Measurements from ENCODE around the gene SIMC1.
"Not testable (repeated sequence)": the region's sequence is repeated elsewhere in the genome, so short reads cannot be mapped to it uniquely, and the experiment has no call there.

Gene SIMC1

DNA sequence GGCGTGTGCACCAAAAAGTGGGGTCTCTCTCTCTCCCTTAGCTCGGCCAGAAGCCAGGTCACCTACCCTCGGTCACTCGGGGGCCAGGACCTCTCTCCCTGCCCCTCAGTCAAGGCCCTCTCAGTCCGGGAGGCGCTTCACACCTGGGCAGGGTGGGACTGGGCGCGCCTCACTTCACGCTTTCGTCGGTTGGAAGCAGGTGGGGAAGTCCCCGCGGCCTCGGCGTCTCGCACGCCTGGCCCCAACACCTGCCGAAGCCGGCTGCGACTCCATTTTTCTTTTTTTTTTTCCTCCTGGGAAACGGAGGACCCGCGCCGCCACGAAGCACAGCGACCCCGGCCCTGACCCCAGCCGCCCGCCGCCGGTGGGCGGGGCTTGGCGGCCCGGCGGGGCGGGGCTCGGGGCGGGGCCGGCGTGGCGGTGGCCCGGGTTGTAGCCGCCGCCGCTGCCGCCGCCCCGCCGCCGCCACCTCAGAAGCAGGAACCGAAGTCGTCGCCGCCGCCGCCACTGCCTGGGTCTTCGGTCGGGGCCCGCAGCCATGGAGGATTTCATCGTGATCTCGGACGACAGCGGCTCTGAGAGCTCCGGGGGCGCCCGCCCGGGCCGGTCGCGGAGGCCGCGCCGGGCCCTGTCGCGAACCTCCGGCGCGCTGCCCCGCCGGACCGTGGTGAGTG, at the start of gene SIMC1:
TSS of gene SIMC1 (plus strand) at position 454 of the 674 bp plus-strand sequence. CDS start at position 539, 85 bp downstream.
- not testable (repeated sequence) for DNase-seq (ENCODE audit: low spot score)

- DNase-seq (ENCODE audit: low spot score) = no peak
These were observed 49.6 kb upstream of the SIMC1 start for GRCh38 chr5:176188506-176189193.

DNA sequence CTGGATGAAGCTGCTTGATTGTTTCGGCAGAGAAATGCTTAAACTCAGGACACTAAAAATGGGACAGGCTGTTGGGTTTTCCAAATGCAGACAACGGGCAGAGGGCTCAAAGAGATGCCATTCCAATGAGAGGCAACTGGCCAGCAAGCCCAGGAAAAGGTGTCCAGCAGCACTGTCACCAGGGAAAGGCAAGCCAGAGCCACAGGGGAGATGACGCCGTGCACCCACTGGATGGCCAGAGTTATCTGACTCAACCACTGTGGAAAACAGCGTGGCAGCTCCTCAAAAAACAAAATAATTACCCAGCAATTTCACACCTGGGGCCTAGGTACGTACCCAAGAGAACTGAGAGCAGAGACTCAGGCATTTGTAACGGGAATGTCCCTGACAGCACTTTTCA, 48.4 kb upstream of the SIMC1 start:
- DNase-seq (ENCODE audit: low spot score) = no peak

- DNase-seq (ENCODE audit: low spot score) = no peak
These were observed 47.1 kb upstream of the SIMC1 start for GRCh38 chr5:176190886-176191755.

DNA sequence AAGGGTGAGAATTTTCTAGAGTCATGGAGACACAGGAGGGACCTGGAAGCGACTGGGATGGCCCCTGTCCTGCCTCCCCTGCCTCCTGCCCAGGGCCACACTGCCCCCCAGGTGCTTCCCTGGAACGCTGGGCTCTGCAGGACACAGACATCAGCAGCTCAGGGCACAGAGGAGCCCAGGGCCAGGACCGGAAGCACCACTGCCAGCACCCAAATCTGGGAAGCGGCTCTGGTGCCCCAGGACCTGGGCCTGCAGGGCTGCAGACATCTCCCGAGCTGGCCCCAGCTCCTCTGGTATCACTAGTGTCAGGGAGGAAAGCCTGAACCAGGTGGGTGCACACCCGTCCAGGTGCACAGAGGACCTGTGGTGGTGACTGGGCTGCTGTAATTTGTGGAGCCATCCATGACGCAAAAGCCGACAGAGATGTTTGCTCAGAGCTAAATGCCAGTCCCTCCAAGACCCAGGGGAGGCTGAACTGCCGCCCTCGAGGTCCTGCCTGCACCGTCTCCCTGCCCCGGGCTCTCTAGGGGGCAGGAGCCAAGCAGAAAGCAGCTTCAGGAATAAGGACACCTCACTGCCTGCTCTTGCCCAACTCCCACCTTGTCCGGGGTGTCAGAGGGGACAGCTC, 46.0 kb upstream of the SIMC1 start:
- DNase-seq (ENCODE audit: low spot score) = no peak

DNA sequence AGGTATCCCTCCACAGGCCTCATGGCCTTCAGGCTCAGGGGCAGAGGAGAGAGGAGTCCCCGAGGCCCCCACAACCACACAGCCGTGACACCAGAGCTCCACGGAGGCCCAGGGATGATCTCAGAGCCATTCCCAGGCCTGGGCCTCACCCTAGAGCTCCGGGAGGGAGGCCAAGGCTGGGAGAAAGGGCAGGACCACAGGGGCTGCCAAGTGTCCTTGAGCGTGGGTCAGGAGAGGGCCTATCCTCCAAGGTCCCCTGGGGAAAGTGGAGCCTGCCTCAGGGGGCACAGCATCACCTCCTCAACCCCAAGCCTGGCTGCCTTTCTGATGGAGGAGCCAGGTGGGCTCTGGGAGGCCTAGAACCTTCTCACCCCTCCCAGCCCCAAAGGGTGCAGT, 45.5 kb upstream of the SIMC1 start:
- DNase-seq (ENCODE audit: low spot score) = not testable (repeated sequence)

GRCh38 chr5:176193636-176194035, 44.6 kb upstream of the SIMC1 start:
- not testable (repeated sequence) for DNase-seq (ENCODE audit: low spot score)

DNA sequence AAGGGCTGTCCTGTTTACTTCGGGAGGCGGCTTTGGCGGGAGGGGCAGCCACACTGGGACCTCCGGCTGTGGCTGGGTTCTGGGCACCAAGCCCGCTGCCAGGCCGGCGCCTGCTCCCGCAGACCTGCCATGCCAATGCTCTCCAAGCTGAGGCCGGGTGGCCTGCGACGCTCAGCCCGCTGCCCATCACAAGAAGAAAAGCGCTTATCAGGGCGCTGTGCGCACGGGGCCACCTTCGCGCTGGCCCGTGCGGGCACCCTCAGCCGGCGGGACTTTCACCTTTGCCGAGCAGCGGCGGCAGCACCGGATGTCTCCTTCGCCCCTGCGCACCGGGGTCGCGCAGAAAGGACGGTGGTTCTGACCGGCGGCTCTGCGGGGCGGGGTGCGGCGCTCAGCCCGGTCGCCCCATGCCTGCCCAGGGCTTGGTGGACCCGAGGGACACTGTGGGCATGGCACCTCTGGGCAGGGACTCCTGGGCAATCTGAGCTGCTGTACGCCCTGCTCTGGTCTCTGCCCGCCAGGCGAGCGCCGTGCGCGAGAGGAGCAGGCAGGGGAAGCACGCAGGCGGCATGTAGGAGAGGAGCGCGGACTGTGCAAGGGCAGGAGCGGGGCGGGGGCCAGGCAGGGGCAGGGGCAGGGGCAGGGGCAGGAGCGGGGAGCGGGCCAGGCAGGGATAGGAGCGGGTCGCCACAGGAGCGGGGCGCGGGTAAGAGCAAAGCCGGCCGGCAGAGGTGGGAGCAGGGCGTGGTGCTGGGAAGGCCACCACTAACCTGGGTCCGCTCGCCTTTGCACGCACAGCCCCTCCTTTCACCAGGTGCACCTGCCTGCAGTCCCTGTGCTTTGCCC, 43.8 kb upstream of the SIMC1 start:
- DNase-seq (ENCODE audit: low spot score) = not testable (repeated sequence)

DNA sequence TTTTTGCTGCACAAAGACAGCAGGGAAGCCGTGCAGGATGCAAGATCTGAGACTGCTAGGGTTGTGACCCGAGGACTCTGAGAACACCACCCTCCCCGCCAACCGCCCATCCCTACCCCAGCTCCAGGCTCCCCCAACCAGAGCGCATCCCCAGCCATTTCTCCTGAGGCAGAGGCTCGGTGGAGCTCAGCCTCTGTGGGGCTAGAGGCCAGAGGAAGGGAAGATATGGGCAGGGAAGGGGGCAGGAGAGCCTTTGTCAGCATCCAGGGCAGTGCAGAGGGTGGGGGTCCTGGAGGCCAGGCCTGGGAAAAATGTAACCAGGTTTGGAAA, 43.2 kb upstream of the SIMC1 start:
- DNase-seq (ENCODE audit: low spot score) = not testable (repeated sequence)

- not testable (repeated sequence) for DNase-seq (ENCODE audit: low spot score)
These were observed 42.6 kb upstream of the SIMC1 start for GRCh38 chr5:176195487-176196207.

DNA sequence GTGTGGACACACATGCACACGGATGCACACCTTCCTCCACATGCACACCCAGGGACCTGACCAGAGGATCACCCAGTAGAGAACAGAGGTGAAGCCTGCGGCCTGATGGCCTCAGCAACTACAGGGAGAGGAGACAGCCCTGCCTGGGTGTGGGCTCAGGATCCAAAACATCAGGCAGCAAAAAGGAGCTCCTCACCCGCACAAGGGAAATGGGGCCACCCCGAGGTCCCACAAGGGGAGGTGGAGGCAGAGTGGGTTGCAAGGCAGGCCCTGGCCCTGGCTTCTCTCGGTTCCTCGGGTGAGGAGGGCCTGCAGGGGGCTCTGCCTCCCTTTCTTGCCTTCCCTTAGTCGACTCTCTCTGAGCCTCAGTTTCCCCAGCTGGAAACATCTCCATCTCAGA, 41.4 kb upstream of the SIMC1 start:
- DNase-seq (ENCODE audit: low spot score) = not testable (repeated sequence)

- DNase-seq (ENCODE audit: low spot score) = not testable (repeated sequence)
These were observed 40.9 kb upstream of the SIMC1 start for GRCh38 chr5:176197234-176197858.

GRCh38 chr5:176198299-176198698, 39.9 kb upstream of the SIMC1 start:
- DNase-seq (ENCODE audit: low spot score) = not testable (repeated sequence)

DNA sequence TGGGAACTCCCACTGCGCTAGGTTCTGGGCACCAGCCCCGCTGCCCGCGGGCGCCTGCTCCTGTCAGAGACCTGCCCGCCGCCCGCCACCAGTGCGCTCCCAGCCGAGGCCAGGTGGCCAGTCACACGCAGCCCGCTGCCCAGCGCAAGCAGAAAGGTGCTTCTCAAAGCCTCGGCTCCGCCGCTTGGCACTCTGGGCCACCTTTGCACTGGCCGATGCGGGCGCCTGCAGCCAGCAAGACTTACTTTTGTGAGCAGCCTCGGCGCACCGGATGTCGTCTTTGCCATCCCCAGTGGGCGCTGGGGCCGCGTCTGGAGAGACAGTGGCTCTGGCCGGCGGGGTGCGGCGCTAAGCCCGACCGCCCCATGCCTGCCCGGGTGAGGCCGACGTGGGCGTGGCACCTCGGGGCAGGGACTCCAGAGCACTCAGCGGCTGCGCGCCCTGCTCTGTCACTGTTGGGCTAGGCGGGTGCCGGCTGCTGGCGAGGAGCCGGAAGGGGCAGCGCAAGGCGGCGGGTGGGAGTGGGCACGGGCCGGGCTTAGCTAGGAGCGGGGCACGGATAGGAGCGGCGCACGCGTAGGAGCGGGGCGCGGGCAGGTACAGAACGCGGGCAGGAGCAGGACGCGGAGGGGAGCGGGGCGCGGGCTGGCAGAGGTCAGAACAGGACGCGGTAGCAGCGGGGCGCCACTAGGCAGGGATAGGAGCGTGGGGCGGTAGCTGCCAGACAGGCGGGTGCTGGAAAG, 39.1 kb upstream of the SIMC1 start:
- not testable (repeated sequence) for DNase-seq (ENCODE audit: low spot score)

DNA sequence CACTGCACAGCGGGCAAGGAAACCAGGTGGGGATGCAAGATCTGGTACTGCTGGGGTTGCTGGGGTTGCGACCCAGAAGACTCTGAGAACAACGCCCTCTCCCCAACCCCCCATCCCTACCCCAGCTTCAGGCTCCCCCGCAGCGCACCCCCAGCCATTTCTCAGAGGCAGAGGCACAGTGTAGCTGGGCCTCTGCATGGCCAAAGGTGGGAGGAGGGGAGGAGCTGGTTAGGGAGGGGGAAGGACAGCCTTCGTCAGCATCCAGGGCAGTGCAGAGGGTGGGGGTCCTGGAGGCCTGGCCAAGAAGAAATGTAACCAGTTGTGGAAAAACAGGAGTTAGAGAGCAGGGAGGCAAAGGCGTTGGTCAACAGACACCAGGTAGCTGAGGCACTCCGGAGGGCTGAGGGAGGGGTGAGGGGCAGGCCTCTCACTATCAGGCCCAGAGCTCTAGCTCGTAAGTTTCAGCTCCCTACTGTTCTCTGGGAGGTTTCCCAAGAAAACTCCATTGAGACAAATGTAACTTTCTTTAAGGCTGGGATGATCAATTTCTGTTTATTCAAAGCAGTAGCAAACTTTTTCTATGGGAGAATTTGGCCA, 38.3 kb upstream of the SIMC1 start:
- DNase-seq (ENCODE audit: low spot score) = not testable (repeated sequence)

GRCh38 chr5:176201811-176202210, 36.4 kb upstream of the SIMC1 start:
- DNase-seq (ENCODE audit: low spot score) = no peak

GRCh38 chr5:176203086-176203485, 35.1 kb upstream of the SIMC1 start:
- DNase-seq (ENCODE audit: low spot score) = no peak

GRCh38 chr5:176203535-176203934, 34.7 kb upstream of the SIMC1 start:
- not testable (repeated sequence) for DNase-seq (ENCODE audit: low spot score)

GRCh38 chr5:176214466-176215021, 23.7 kb upstream of the SIMC1 start:
- DNase-seq (ENCODE audit: low spot score) = not testable (repeated sequence)
